ENCODE results near the gene MCC.

GRCh38 chr5:113038136-113038535 is 450.1 kb downstream of the MCC start:
- TF ChIP-seq CTCF (optimal IDR thresholded peaks at IDR 0.05 in 1 of 3, IDR thresholded peaks at IDR 0.05 in 1 of 3, conservative IDR thresholded peaks at IDR 0.05 in 1 of 3; ENCODE audit: extremely low read depth in 1 of 3, insufficient read depth in 2 of 3, low read length in 3 of 3) (no peak), EZH2 (IDR thresholded peaks at IDR 0.05; ENCODE audit: low read length) (no peak)
